Chondrocyte (in vitro differentiated cells): ENCODE data around the gene PHF10. TPM values are rescaled to one million over a fixed set of nuclear protein-coding genes. Genes with fewer than 3 reads are reported as not detected.

Experiments used
- DNase-seq: peaks from one replicate; pipeline ENCODE4 v3.0.0; 2021; ENCODE audit warnings: mixed read lengths, low spot score
- H3K27ac Mint-ChIP-seq: one replicate; pipeline ENCODE4 v1.8.0; 2021; ENCODE audit warnings: mild to moderate bottlenecking, moderate library complexity, mixed read lengths; ENCODE audit not compliant: unreplicated experiment
- H3K27me3 Mint-ChIP-seq: 2 replicates; pipeline ENCODE4 v1.8.0; 2021; ENCODE audit warnings: low read depth, mixed read lengths
- H3K36me3 Mint-ChIP-seq: 2 replicates; pipeline ENCODE4 v1.8.0; 2021; ENCODE audit warnings: low read depth, mixed read lengths
- H3K4me1 Mint-ChIP-seq: 2 replicates; pipeline ENCODE4 v1.8.0; 2021; ENCODE audit warnings: low read depth, mild to moderate bottlenecking, mixed read lengths
- H3K4me3 Mint-ChIP-seq: one replicate; pipeline ENCODE4 v1.8.0; 2021; ENCODE audit warnings: mild to moderate bottlenecking, moderate library complexity, mixed read lengths; ENCODE audit not compliant: unreplicated experiment
- H3K9me3 Mint-ChIP-seq: 2 replicates; pipeline ENCODE4 v1.8.0; 2021; ENCODE audit warnings: low read depth, mixed read lengths
- CTCF ChIP-seq: fragments of 200-600 bp; sonication (generic); IDR thresholded peaks from 2 replicates; pipeline ENCODE4 v1.5.0; 2021; ENCODE audit warnings: antibody characterized with exemption, mild to moderate bottlenecking, moderate library complexity
- total RNA-seq: library from RNA; stranded (reverse); gene quantifications from 3 replicates; pipeline ENCODE4 v1.2.1, GENCODE V29; 2021

PHF10 gene
- total RNA-seq, 1 donor from 2014 or later = 53.2 TPM

- no peak for DNase-seq
- no peak for TF ChIP-seq CTCF
- Mint-ChIP-seq H3K27ac (no peak overlapping the region), H3K36me3 (no peaks in the 10 kb centered on the region), H3K27me3 (peaks cover 3% of the 10 kb centered on the region), H3K4me3 (no peak overlapping the region), H3K9me3 (no peaks in the 10 kb centered on the region), H3K4me1 (peaks cover 22% of the 10 kb centered on the region)
These were observed 2.7 kb upstream of the PHF10 start for GRCh38 chr6:169726963-169727362.

GRCh38 chr6:169726049-169726400 is 1.7 kb upstream of the PHF10 start:
- DNase-seq = no peak
- no peaks in the 10 kb centered on the region for H3K9me3 Mint-ChIP-seq
- H3K27ac Mint-ChIP-seq = no peak overlapping the region
- H3K27me3 Mint-ChIP-seq = peaks cover 3% of the 10 kb centered on the region
- no peak for TF ChIP-seq CTCF
- peaks cover 26% of the 10 kb centered on the region for H3K4me1 Mint-ChIP-seq
- peak overlapping the region; percentile 76 for H3K4me3 Mint-ChIP-seq
- H3K36me3 Mint-ChIP-seq = no peaks in the 10 kb centered on the region

- Mint-ChIP-seq H3K27me3 (no peaks in the 10 kb centered on the region), H3K4me1 (peaks cover 28% of the 10 kb centered on the region), H3K9me3 (no peaks in the 10 kb centered on the region), H3K4me3 (peak overlapping the region; percentile 76), H3K27ac (peak overlapping the region; percentile 80), H3K36me3 (no peaks in the 10 kb centered on the region)
- no peak for DNase-seq
- TF ChIP-seq CTCF = no peak
These were observed 1.1 kb upstream of the PHF10 start for GRCh38 chr6:169725125-169726048.

GRCh38 chr6:169723991-169724493 is 258 bp downstream of the PHF10 start:
- no peak for DNase-seq
- Mint-ChIP-seq H3K36me3 (no peaks in the 10 kb centered on the region), H3K27ac (no peak overlapping the region), H3K4me3 (peak overlapping the region; percentile 58), H3K9me3 (no peaks in the 10 kb centered on the region), H3K27me3 (no peaks in the 10 kb centered on the region), H3K4me1 (peaks cover 35% of the 10 kb centered on the region)
- TF ChIP-seq CTCF = no peak

- H3K36me3 Mint-ChIP-seq = no peaks in the 10 kb centered on the region
- H3K9me3 Mint-ChIP-seq = no peaks in the 10 kb centered on the region
- peaks cover 37% of the 10 kb centered on the region for H3K4me1 Mint-ChIP-seq
- H3K4me3 Mint-ChIP-seq = peak overlapping the region; percentile 87
- no peak for TF ChIP-seq CTCF
- no peak for DNase-seq
- no peaks in the 10 kb centered on the region for H3K27me3 Mint-ChIP-seq
- H3K27ac Mint-ChIP-seq = peak overlapping the region; percentile 94
These were observed 945 bp downstream of the PHF10 start for GRCh38 chr6:169723200-169723909.
